Activated CD8-positive, alpha-beta T cell treated with anti-CD3 and anti-CD28 coated beads for 36 hours (primary cell): Measurements from ENCODE around the gene TMEM179B. TPM values are rescaled to one million over a fixed set of nuclear protein-coding genes. Genes with fewer than 3 reads are reported as not detected.
"Not testable (repeated sequence)": the region's sequence is repeated elsewhere in the genome, so short reads cannot be mapped to it uniquely, and the experiment has no call there.

Experiments
- ATAC-seq: fragments of 200-7000 bp; cut with Tn5 transposase; one replicate; pipeline ENCODE4 v1.10.0; 2021; ENCODE audit warnings: mild to moderate bottlenecking, moderate library complexity
- CTCF ChIA-PET: fragments of 350-600 bp; sonication (Branson Sonifier 250); formaldehyde crosslinking; loops from one replicate; lab custom pipeline; 2021; ENCODE audit warnings: antibody characterized with exemption; lab: Charles Lee
- POLR2A ChIA-PET: fragments of 350-600 bp; sonication (Branson Sonifier 250); formaldehyde crosslinking; loops from one replicate; lab custom pipeline; 2021; ENCODE audit warnings: antibody characterized with exemption; lab: Charles Lee
- DNase-seq: peaks from one replicate; pipeline ENCODE4 v3.0.0-alpha.2; 2020
- H3K27ac Mint-ChIP-seq: one replicate; pipeline ENCODE4 v1.8.0; 2021; ENCODE audit warnings: mild to moderate bottlenecking, mixed read lengths
- H3K27me3 Mint-ChIP-seq: one replicate; pipeline ENCODE4 v1.8.0; 2021; ENCODE audit warnings: mixed read lengths
- H3K36me3 Mint-ChIP-seq: one replicate; pipeline ENCODE4 v1.8.0; 2021; ENCODE audit warnings: low read depth, mixed read lengths
- H3K4me1 Mint-ChIP-seq: one replicate; pipeline ENCODE4 v1.8.0; 2021; ENCODE audit warnings: low read depth, mixed read lengths
- H3K4me3 Mint-ChIP-seq: one replicate; pipeline ENCODE4 v1.8.0; 2021; ENCODE audit warnings: mild to moderate bottlenecking, moderate library complexity, mixed read lengths
- H3K9me3 Mint-ChIP-seq: one replicate; pipeline ENCODE4 v1.8.0; 2021; ENCODE audit warnings: mixed read lengths
- CTCF ChIP-seq: fragments of 200-600 bp; IDR thresholded peaks from one replicate; pipeline ENCODE4 v1.8.0; 2022; ENCODE audit warnings: antibody characterized with exemption, mild to moderate bottlenecking
- intact Hi-C: fragments of 100-400 bp; cut with micrococcal nuclease; formaldehyde crosslinking; loops from one replicate; pipeline ENCODE4 v1.10.0; 2022
- total RNA-seq, 2 experiments: library from RNA; stranded (reverse); gene quantifications; one replicate each; pipeline ENCODE4 v1.2.3, GENCODE V29; 2021

Gene TMEM179B
- total RNA-seq, 2 experiments from 2014 or later = 18.6 to 19.5 TPM

GRCh38 chr11:62810748-62811147, 23.5 kb downstream of the TMEM179B start:
- no peak overlapping the region for H3K27ac Mint-ChIP-seq
- ATAC-seq (no peak), DNase-seq (no peak)
- POLR2A ChIA-PET = interaction anchor here (1.2 to 3.2 kb wide), 2 partner anchors 17 to 30 kb away, joined by 3 to 11 read pairs; no protein-coding TSS in a partner anchor
- CTCF ChIA-PET = interaction anchor here (1.0 kb wide), 1 partner anchor 24 kb away, joined by 3 read pairs; no protein-coding TSS in a partner anchor
- H3K4me3 Mint-ChIP-seq = no peak overlapping the region
- H3K9me3 Mint-ChIP-seq = no peaks in the 10 kb centered on the region
- peaks cover 9% of the 10 kb centered on the region for H3K4me1 Mint-ChIP-seq
- TF ChIP-seq CTCF = no peak
- no peaks in the 10 kb centered on the region for H3K36me3 Mint-ChIP-seq
- intact Hi-C loops = no loop called here
- H3K27me3 Mint-ChIP-seq = no peaks in the 10 kb centered on the region

GRCh38 chr11:62811659-62812058, 24.5 kb downstream of the TMEM179B start:
- Mint-ChIP-seq H3K4me1 (peaks cover 2% of the 10 kb centered on the region), H3K4me3 (no peak overlapping the region), H3K9me3 (no peaks in the 10 kb centered on the region), H3K36me3 (no peaks in the 10 kb centered on the region), H3K27ac (no peak overlapping the region), H3K27me3 (no peaks in the 10 kb centered on the region)
- TF ChIP-seq CTCF = no peak
- ChIA-PET CTCF (interaction anchor here (0.6 to 3.6 kb wide), 4 partner anchors 16 to 33 kb away, joined by 3 to 9 read pairs (median 6); partner anchors contain the start of gene TMEM179B), POLR2A (interaction anchor here (0.9 to 3.2 kb wide), 5 partner anchors 16 to 29 kb away, joined by 3 to 11 read pairs (median 4); partner anchors contain the start of gene TEX54)
- intact Hi-C loops = no loop called here
- ATAC-seq = no peak
- no peak for DNase-seq

GRCh38 chr11:62816557-62816956, 29.4 kb downstream of the TMEM179B start:
- TF ChIP-seq CTCF = no peak
- no peak overlapping the region for H3K27ac Mint-ChIP-seq
- H3K9me3 Mint-ChIP-seq = no peaks in the 10 kb centered on the region
- ATAC-seq = no peak
- peaks cover 2% of the 10 kb centered on the region for H3K4me1 Mint-ChIP-seq
- no peak for DNase-seq
- H3K4me3 Mint-ChIP-seq = no peak overlapping the region
- intact Hi-C loops = no loop called here
- peaks cover 4% of the 10 kb centered on the region for H3K36me3 Mint-ChIP-seq
- CTCF ChIA-PET = interaction anchor here (1.2 to 2.2 kb wide), 4 partner anchors 11 to 122 kb away, joined by 3 to 13 read pairs (median 9); no protein-coding TSS in a partner anchor
- no peaks in the 10 kb centered on the region for H3K27me3 Mint-ChIP-seq
- POLR2A ChIA-PET = interaction anchor here (0.7 to 3.3 kb wide), 12 partner anchors 8 to 129 kb away, joined by 3 to 19 read pairs (median 6); partner anchors contain the start of genes SLC3A2, STX5, TEX54 and TMEM179B

GRCh38 chr11:62817129-62817528, 29.9 kb downstream of the TMEM179B start:
- ATAC-seq = no peak
- H3K9me3 Mint-ChIP-seq = no peaks in the 10 kb centered on the region
- H3K27me3 Mint-ChIP-seq = no peaks in the 10 kb centered on the region
- no peak for TF ChIP-seq CTCF
- H3K4me3 Mint-ChIP-seq = no peak overlapping the region
- ChIA-PET POLR2A (interaction anchor here (0.7 to 3.3 kb wide), 8 partner anchors 11 to 130 kb away, joined by 3 to 19 read pairs (median 7); partner anchors contain the start of genes SLC3A2, STX5, TEX54 and WDR74), CTCF (interaction anchor here (1.2 to 2.2 kb wide), 4 partner anchors 11 to 123 kb away, joined by 3 to 13 read pairs (median 9); no protein-coding TSS in a partner anchor)
- H3K36me3 Mint-ChIP-seq = peaks cover 4% of the 10 kb centered on the region
- intact Hi-C loops = no loop called here
- H3K27ac Mint-ChIP-seq = no peak overlapping the region
- H3K4me1 Mint-ChIP-seq = peaks cover 2% of the 10 kb centered on the region
- no peak for DNase-seq

GRCh38 chr11:62823677-62824076, 36.5 kb downstream of the TMEM179B start:
- H3K9me3 Mint-ChIP-seq = no peaks in the 10 kb centered on the region
- ATAC-seq = no peak
- H3K27ac Mint-ChIP-seq = no peak overlapping the region
- peaks cover 7% of the 10 kb centered on the region for H3K4me1 Mint-ChIP-seq
- ChIA-PET CTCF (interaction anchor here (0.7 to 1.9 kb wide), 4 partner anchors 18 to 72 kb away, joined by 3 to 5 read pairs (median 4); no protein-coding TSS in a partner anchor), POLR2A (interaction anchor here (0.6 to 2.4 kb wide), 10 partner anchors 8 to 58 kb away, joined by 3 to 13 read pairs (median 4); partner anchors contain the start of genes NXF1, STX5, TEX54 and TMEM223)
- peaks cover 25% of the 10 kb centered on the region for H3K36me3 Mint-ChIP-seq
- no peaks in the 10 kb centered on the region for H3K27me3 Mint-ChIP-seq
- H3K4me3 Mint-ChIP-seq = no peak overlapping the region
- intact Hi-C loops = no loop called here
- TF ChIP-seq CTCF = no peak
- DNase-seq = no peak

- peaks cover 25% of the 10 kb centered on the region for H3K36me3 Mint-ChIP-seq
- H3K27me3 Mint-ChIP-seq, H3K27ac Mint-ChIP-seq, H3K9me3 Mint-ChIP-seq, H3K4me3 Mint-ChIP-seq, intact Hi-C loops, DNase-seq, ATAC-seq: not testable (repeated sequence)
- H3K4me1 Mint-ChIP-seq = peaks cover 24% of the 10 kb centered on the region
- POLR2A ChIA-PET = interaction anchor here (0.7 to 4.7 kb wide), 13 partner anchors 12 to 163 kb away, joined by 3 to 40 read pairs (median 3); partner anchors contain the start of genes C11orf98, CSKMT, NXF1 and WDR74
- CTCF ChIA-PET = interaction anchor here (0.8 to 4.6 kb wide), 8 partner anchors 12 to 42 kb away, joined by 3 to 34 read pairs (median 7); partner anchors contain the start of genes NXF1, TMEM179B and WDR74
Observed at GRCh38 chr11:62828130-62828529, 40.9 kb downstream of the TMEM179B start.
